ENCODE data around the gene ITGA2. TPM values are rescaled to one million over a fixed set of nuclear protein-coding genes. Genes with fewer than 3 reads are reported as not detected.

ITGA2 gene
- total and polyA plus RNA-seq, 9 of the 15 experiments (the other 6 are each of a cell fraction or from before 2014, with no cell fraction given) = 0.01 to 0.09 (median 0.03) TPM; not detected in 5

DNA sequence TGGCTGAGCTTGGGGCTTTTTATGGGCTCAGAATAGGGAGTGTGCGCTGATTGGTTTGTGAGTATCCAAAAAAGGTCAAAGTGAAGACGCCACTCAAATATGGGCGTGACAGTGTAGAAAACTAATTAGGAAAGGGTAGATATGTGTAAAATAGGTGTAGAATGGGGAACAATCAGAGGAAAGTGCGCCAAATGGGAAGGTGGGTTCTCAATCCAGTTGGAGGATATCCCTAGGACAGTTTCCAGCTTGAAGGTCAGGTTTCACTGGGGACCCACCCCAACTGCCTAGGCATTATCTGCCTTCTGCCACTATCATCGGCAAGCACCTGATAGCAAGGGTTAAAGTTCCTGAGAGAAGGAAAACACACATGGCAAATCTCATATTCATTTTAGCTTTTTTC, 129.7 kb downstream of the ITGA2 start (continued):
- TF ChIP-seq, protein P1, sequence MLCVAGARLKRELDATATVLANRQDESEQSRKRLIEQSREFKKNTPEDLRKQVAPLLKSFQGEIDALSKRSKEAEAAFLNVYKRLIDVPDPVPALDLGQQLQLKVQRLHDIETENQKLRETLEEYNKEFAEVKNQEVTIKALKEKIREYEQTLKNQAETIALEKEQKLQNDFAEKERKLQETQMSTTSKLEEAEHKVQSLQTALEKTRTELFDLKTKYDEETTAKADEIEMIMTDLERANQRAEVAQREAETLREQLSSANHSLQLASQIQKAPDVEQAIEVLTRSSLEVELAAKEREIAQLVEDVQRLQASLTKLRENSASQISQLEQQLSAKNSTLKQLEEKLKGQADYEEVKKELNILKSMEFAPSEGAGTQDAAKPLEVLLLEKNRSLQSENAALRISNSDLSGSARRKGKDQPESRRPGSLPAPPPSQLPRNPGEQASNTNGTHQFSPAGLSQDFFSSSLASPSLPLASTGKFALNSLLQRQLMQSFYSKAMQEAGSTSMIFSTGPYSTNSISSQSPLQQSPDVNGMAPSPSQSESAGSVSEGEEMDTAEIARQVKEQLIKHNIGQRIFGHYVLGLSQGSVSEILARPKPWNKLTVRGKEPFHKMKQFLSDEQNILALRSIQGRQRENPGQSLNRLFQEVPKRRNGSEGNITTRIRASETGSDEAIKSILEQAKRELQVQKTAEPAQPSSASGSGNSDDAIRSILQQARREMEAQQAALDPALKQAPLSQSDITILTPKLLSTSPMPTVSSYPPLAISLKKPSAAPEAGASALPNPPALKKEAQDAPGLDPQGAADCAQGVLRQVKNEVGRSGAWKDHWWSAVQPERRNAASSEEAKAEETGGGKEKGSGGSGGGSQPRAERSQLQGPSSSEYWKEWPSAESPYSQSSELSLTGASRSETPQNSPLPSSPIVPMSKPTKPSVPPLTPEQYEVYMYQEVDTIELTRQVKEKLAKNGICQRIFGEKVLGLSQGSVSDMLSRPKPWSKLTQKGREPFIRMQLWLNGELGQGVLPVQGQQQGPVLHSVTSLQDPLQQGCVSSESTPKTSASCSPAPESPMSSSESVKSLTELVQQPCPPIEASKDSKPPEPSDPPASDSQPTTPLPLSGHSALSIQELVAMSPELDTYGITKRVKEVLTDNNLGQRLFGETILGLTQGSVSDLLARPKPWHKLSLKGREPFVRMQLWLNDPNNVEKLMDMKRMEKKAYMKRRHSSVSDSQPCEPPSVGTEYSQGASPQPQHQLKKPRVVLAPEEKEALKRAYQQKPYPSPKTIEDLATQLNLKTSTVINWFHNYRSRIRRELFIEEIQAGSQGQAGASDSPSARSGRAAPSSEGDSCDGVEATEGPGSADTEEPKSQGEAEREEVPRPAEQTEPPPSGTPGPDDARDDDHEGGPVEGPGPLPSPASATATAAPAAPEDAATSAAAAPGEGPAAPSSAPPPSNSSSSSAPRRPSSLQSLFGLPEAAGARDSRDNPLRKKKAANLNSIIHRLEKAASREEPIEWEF (CRISPR knock-in tag; IDR thresholded peaks at IDR 0.05) = no peak
- no peak for TF ChIP-seq ZNF764 (CRISPR knock-in tag; IDR thresholded peaks at IDR 0.05; ENCODE audit: low read depth)
- TF ChIP-seq ETV5 (CRISPR knock-in tag; IDR thresholded peaks at IDR 0.05; ENCODE audit: low read depth) = no peak
- no peak for TF ChIP-seq ZNF583 (CRISPR knock-in tag; IDR thresholded peaks at IDR 0.05)
- TF ChIP-seq TFAM (CRISPR knock-in tag; conservative IDR thresholded peaks at IDR 0.05) = no peak
- peak; percentile 26 for TF ChIP-seq NFIC (IDR thresholded peaks at IDR 0.05)
- TF ChIP-seq ZNF124 (CRISPR knock-in tag; IDR thresholded peaks at IDR 0.05) = no peak
- peak; percentile 74 for TF ChIP-seq TAL1 (IDR thresholded peaks at IDR 0.05)
- TF ChIP-seq PRPF4 (IDR thresholded peaks at IDR 0.05; ENCODE audit: insufficient read depth, low read depth, low read length, poor library complexity, severe bottlenecking) = no peak
- TF ChIP-seq XRCC4 (IDR thresholded peaks at IDR 0.05; ENCODE audit: extremely low read depth, insufficient read depth, insufficient read length) = no peak
- no peak for TF ChIP-seq POLR3G (IDR thresholded peaks at IDR 0.05; ENCODE audit: extremely low read depth, insufficient read length, insufficient replicate concordance)
- TF ChIP-seq EP300 (IDR thresholded peaks at IDR 0.05; ENCODE audit: low read length) = peak; percentile 90
- TF ChIP-seq HNRNPH1 (optimal IDR thresholded peaks at IDR 0.05; ENCODE audit: low read depth, low read length) = no peak
- no peak for TF ChIP-seq SIN3A (IDR thresholded peaks at IDR 0.05; ENCODE audit: borderline replicate concordance in 2 of 2, control insufficient read depth in 1 of 2, low read depth in 2 of 2, low read length in 2 of 2)
- TF ChIP-seq, protein P2, sequence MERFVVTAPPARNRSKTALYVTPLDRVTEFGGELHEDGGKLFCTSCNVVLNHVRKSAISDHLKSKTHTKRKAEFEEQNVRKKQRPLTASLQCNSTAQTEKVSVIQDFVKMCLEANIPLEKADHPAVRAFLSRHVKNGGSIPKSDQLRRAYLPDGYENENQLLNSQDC (CRISPR knock-in tag; IDR thresholded peaks at IDR 0.05) = no peak
- no peak for TF ChIP-seq MBD1 (CRISPR knock-in tag; IDR thresholded peaks at IDR 0.05)
- TF ChIP-seq SREBF1 (IDR thresholded peaks at IDR 0.05; ENCODE audit: borderline replicate concordance, low read depth, low read length) = no peak
- TF ChIP-seq ZZZ3 (IDR thresholded peaks at IDR 0.05) = no peak
- TF ChIP-seq, protein P3, sequence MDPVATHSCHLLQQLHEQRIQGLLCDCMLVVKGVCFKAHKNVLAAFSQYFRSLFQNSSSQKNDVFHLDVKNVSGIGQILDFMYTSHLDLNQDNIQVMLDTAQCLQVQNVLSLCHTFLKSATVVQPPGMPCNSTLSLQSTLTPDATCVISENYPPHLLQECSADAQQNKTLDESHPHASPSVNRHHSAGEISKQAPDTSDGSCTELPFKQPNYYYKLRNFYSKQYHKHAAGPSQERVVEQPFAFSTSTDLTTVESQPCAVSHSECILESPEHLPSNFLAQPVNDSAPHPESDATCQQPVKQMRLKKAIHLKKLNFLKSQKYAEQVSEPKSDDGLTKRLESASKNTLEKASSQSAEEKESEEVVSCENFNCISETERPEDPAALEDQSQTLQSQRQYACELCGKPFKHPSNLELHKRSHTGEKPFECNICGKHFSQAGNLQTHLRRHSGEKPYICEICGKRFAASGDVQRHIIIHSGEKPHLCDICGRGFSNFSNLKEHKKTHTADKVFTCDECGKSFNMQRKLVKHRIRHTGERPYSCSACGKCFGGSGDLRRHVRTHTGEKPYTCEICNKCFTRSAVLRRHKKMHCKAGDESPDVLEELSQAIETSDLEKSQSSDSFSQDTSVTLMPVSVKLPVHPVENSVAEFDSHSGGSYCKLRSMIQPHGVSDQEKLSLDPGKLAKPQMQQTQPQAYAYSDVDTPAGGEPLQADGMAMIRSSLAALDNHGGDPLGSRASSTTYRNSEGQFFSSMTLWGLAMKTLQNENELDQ (CRISPR knock-in tag; IDR thresholded peaks at IDR 0.05; ENCODE audit: borderline replicate concordance) = no peak
- TF ChIP-seq HIVEP1 (CRISPR knock-in tag; IDR thresholded peaks at IDR 0.05) = no peak
- TF ChIP-seq SRSF9 (IDR thresholded peaks at IDR 0.05; ENCODE audit: borderline replicate concordance, low read depth, low read length) = no peak

Measured in K562 (cell line).